NCI-H2196 (cell line): ENCODE results near the gene ZNF775.

Experiments
- DNase-seq: peaks from one replicate; lab custom pipeline; 2025; ENCODE audit not compliant: unreplicated experiment; lab: John Stamatoyannopoulos, UW

The ZNF775 gene

DNA sequence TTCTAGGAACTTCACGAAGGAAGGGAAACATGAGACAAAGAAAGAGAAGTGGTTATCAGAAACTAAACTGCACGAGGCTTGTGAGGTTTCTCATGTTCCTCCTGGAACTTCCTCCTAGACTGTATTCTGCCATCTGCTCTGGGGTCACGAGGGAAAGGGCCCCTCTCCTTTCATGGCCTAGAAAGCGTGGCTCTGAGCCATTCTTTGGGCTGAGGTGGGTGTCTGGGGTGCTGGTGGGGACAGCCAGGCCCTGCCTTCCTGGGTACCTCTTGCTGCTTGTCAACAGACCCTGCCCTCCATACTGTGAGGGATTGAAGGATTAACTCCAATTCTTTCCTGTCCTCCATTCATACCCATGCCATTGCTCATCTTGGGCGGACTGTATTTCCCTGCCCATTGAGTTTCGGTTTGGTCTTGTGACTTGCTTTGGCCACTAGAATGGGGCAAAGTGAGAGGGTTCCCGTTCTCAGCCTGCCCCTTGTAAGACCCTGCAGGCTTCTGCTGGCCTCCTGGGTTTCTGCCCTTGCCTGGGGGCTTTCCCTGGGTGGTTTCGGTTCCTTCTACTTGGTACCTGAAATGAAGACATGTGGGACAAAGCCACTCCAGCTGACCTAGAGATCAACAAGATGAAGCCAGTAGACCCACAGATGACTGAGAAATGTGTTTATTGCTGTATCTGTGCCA is 56.4 kb downstream of the ZNF775 start:
- no peak for DNase-seq

DNA sequence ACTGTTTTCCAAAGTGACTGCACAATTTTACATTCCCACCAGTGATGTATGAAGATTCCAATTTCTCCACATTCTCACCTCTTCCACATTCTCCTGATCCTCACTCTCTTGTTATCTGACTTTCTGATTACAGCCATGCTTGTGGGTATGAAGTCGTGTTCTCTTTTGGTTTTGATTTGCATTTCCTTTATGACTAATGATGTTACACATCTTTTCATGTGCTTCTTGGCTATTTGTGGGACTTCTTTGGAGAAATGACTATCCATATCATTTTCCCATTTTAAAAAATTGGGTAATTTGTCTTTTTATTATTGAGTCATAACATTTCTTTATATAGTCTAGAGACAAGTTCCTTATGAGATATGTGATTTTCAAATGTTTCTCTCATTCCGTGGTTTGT is 60.8 kb downstream of the ZNF775 start:
- DNase-seq = no peak

DNA sequence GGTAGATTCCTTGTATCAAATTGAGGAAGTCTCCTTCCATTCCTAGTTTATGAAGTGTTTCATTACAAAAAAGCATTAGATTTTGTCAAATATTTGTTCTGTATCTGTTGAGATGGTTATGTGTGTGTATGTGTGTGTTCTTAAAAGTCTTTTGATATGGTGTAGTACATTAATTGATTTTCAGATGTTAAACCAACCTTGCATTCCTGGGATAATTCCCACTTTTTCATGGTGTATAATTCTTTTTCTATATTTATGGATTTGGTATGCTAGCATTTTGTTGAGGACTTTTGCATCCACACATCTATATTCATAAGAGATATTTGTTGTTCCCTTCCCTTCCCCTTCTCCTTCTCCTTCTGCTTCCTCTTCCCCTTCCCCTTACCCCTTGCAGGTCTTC is 62.4 kb downstream of the ZNF775 start:
- no peak for DNase-seq

DNA sequence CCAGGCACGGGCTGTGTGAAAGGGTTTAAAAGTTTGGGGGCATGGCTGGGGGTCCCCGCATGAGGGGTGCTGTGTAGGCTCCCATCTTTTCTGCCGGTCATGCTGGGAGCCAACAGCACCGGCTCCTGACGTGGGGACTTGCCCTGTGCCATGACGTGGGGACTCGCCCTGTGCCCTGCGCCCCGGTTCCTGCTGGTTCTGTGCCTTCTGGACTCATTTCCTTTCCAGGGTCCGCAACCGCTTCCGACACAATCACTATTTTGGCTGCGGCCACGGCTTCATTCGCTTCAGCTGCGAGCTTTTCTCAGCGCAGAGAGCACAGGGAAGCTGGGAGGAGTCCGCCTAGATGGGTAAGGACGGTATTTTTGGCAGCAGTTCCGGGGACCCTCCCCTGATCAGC is 63.7 kb downstream of the ZNF775 start:
- no peak for DNase-seq

DNA sequence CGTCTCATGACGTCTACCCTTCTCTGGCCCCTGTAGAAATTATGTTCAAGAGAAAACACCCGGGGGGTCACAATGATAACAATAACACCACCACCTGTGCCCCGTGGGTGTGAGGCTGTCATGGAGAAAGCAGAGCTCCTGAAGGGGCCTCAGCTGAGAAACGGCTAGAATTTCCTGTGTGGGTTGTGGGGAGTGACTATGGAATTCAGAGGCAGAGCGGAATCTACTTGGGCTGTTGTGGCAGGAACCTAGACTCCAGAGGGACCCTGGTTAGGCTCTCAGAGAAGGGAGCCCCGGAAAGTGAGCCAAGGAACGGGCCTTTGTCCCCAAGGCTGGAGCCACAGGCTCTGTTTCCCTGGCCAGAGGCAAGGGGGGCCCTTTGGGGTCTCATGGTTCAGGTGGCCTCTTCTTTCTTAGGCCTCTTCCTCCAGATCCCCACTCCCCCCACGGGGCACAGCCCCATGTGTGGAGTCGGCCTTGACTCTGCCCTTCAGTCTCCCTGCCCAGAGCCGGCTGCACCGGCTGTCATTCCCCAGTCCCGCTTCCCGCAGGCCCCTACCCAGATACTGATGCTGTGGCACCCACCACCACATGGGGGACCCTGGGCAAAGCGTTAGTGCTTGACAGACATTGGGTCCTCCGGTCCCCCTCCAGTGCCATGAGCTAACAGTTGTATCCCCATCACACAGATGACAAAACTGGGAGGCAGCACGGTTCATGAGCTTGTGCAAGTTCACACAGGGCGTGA is 64.8 kb downstream of the ZNF775 start:
- no peak for DNase-seq

DNA sequence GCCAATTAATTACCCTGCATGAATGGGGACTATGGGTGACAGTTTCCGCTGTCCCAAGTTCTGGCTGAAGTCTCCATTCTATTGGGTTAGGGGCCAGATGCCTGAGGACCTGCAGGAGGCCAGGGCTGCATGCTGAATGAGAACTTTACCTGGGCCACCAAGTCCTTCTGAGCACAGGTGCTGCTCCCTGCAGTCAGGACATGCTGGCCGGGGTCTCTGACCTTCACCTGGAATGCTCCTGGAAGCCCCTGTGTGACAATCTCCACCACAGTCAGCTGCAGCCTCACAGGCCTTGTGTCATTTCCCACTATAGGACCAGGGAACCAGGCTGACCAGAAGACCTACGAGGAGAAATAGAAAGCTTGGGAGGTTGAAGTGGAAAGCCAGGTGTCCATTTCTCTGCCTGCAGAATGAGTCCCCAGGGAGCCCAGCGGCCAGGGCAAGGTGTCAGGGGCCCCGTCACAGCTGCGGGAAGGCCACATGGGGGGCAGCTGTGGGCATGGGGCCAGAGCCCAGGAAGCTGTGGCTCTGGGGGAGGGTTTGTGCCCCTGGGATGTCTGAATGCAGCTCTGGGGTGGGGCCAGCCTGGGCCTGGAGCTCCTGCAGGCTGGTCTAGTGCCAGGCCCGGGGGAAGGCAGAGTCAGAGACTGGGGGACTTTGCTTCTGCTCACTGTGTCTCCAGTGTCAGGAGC is 65.7 kb downstream of the ZNF775 start:
- DNase-seq = no peak

DNA sequence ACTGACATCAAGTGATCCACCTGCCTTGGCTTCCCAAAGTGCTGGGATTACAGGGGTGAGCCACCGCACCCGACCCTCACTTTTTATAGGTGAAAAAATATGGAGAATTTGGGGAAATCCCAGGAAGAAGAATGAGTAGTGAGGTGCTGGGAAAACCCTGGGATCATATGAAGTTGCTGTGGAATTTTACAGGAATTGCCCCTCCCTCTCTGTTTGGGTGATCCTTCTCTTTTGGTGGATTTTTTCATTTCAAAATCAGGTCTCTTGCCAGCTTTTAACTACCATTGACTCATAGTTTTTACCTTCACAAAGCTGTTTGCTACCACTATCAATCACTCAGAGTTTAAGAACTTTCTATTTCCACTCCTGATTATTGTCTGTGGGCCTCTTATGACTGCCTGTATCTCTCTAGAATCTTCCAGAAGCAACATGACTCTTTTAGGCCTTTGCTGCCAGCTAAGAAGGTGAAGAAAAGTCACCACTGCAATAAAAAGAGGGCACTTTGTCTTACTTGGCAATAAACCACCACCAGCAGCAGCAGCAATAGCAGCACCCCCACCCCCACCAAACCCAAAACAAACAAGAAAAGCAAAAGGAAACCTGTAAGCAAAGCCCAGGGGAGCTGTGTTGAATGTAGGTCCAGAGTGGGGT is 67.3 kb downstream of the ZNF775 start:
- peak; percentile 24 for DNase-seq
